Aorta (tissue), 5 donors: ENCODE measurements around the gene PCNX2. TPM values are rescaled to one million over a fixed set of nuclear protein-coding genes. Genes with fewer than 3 reads are reported as not detected.
A peak's percentile ranks its signal among the peaks of the same experiment; 100 is the strongest.

ENCODE experiments used
- ATAC-seq: fragments of 200-7000 bp; cut with Tn5 transposase; one replicate; pipeline ENCODE4 v1.9.1; 2022; ENCODE audit warnings: moderate library complexity; ENCODE audit not compliant: low FRiP score
- DNase-seq, 2 donors: peaks; one replicate each; pipeline ENCODE4 v3.0.0-alpha.2; 2020
- H3K27ac ChIP-seq, 2 donors: one replicate each; pipeline ENCODE4 v1.5.1; 2013; ENCODE audit warnings: low read length in 2 of 2, mild to moderate bottlenecking in 2 of 2, moderate library complexity in 2 of 2, control low read depth in 1 of 2, inconsistent platforms in 1 of 2, low read depth in 1 of 2
- H3K27me3 ChIP-seq, 2 donors: one replicate each; pipeline ENCODE4 v1.6.1; 2013; ENCODE audit warnings: control low read depth in 1 of 2, low read length in 1 of 2, mild to moderate bottlenecking in 1 of 2, moderate library complexity in 1 of 2; ENCODE audit not compliant: insufficient read depth in 2 of 2, control insufficient read depth in 1 of 2
- H3K36me3 ChIP-seq, 2 donors: one replicate each; pipeline ENCODE4 v1.6.1; 2013; ENCODE audit warnings: control low read depth in 1 of 2, low read length in 1 of 2, mild to moderate bottlenecking in 1 of 2; ENCODE audit not compliant: insufficient read depth in 2 of 2, control insufficient read depth in 1 of 2
- H3K4me1 ChIP-seq, 2 donors: one replicate each; pipeline ENCODE4 v1.6.1; 2013; ENCODE audit warnings: low read length in 2 of 2, control low read depth in 1 of 2, mild to moderate bottlenecking in 1 of 2, moderate library complexity in 1 of 2; ENCODE audit not compliant: insufficient read depth in 2 of 2, control insufficient read depth in 1 of 2
- H3K4me3 ChIP-seq, 2 donors: one replicate each; pipeline ENCODE4 v1.5.1; 2013; ENCODE audit warnings: low read length in 2 of 2, control low read depth in 1 of 2, mild to moderate bottlenecking in 1 of 2
- H3K9me3 ChIP-seq: one replicate; pipeline ENCODE4 v1.6.1; 2013; ENCODE audit warnings: mild to moderate bottlenecking, low read length; ENCODE audit not compliant: control insufficient read depth
- WGBS, 2 donors: extraction: QIAGEN DNeasy Blood & Tissue Kit; methylation state at CpG; one replicate each; pipeline ENCODE4 v1.1.7; 2013; 5-methylcytosine and 5-hydroxymethylcytosine counted together
- intact Hi-C, 2 donors: fragments of 100-400 bp; cut with DNase I; formaldehyde crosslinking; loops; one replicate each; pipeline versions ENCODE4 v1.14.2 to v1.15.0; 2022
- polyA plus RNA-seq, 2 donors: library from polyadenylated mRNA; stranded (reverse); fragments of 200-250 nt; gene quantifications; one replicate each; pipeline ENCODE4 v1.2.3, GENCODE V29; 2013
- total RNA-seq, 2 donors: library from RNA; stranded (reverse); fragmentation: NEBNext Ultra II Directional; extraction: Animal tissue kit (Norgen Biotek cat#: 25700); gene quantifications; one replicate each; pipeline ENCODE4 v1.2.1, GENCODE V29; 2021
- donor health status: healthy with polysubstance abuse.
- donor health status: Bipolar disorder and iron deficiency.
- donor health status: DM: no; HTN: no; CAD: no.
- donor health status: DM: no; HTN: no; CAD: no.
- donor health status: DM: yes; HTN: yes; CAD: no.

The PCNX2 gene
- total and polyA plus RNA-seq, 4 donors, result 0.38 to 27.2 (median 20.1) TPM

DNA sequence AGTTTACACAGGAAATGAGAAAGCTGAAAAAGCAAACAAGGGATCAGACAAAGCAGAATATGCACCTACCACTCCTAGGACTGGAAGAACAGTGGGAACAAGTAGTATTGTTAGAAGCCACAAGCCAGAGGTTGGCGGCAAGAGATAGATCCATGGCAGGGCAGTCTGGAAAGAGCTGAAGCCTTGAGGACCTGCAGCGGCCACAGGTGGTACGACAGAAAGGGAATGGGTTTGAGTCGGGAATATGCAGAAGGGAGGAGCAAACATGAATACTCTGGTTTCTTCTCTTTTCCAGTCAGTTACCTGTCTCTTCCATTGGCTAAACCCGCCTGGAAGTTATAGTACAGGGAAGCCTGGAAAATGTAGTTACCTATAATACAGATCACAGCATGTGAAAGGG, 3.9 kb upstream of the PCNX2 start:
- H3K4me1 ChIP-seq, result no peaks in the 10 kb centered on the region
- H3K27ac ChIP-seq, result no peak overlapping the region
- H3K27me3 ChIP-seq, result no peaks in the 10 kb centered on the region
- H3K4me3 ChIP-seq, result no peak overlapping the region
- DNase-seq (no peak), ATAC-seq (no peak)
- H3K9me3 ChIP-seq, result peaks cover 2% of the 10 kb centered on the region
- no peaks in the 10 kb centered on the region for H3K36me3 ChIP-seq
- intact Hi-C loops, result no loop called here
- WGBS, 2 donors, result 81 to 84% methylated on average over 5 of the region's 5 CpGs

DNA sequence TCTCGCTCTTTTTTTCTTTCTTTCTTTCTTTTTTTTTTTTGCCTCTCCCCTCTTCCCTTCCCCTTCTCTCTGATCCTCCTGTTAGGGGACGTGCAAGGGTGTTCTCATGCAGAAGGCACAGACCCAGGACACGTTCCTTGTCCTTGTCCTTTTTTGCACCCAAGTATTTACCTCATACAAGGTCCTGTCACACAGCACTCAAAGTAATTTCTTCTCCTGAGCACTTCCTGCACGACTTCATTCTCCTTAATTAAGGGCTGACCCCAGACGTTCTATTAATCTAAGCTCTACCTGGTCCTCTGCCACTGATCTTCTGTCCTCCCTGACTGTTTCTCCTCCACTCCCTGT, 424 bp upstream of the PCNX2 start:
- no peaks in the 10 kb centered on the region for H3K4me1 ChIP-seq
- ATAC-seq (no peak), DNase-seq (no peak)
- no peaks in the 10 kb centered on the region for H3K27me3 ChIP-seq
- no peak overlapping the region for H3K27ac ChIP-seq
- peaks cover 2% of the 10 kb centered on the region for H3K9me3 ChIP-seq
- WGBS, 2 donors, result 4% methylated on average over 5 of the region's 5 CpGs
- peak overlapping the region in 1 of 2 donors; percentile 76 for H3K4me3 ChIP-seq
- H3K36me3 ChIP-seq, result no peaks in the 10 kb centered on the region
- intact Hi-C loops, result no loop called here

DNA sequence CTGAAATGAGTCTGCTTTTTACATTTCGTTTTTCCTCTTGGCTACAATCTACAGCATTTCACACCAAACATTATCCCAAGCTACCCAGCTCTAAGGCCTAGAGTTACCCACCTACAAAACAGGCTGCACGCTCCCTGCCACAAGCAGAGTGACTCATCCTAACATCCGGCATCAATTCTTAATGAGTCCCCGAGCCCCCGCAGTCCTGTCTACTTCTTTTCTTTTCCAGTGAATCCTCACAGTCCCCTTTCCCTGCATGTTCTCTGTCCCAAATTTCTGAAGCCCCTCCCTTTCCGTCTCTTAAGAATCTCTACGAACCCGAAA, 650 bp downstream of the PCNX2 start:
- H3K36me3 ChIP-seq, result no peaks in the 10 kb centered on the region
- no peaks in the 10 kb centered on the region for H3K27me3 ChIP-seq
- peak overlapping the region; percentile 76 to 78 for H3K4me3 ChIP-seq
- H3K4me1 ChIP-seq, result no peaks in the 10 kb centered on the region
- H3K9me3 ChIP-seq, result no peaks in the 10 kb centered on the region
- 7 to 9% methylated on average over 8 of the region's 8 CpGs for WGBS, 2 donors
- intact Hi-C loops, result no loop called here
- no peak overlapping the region for H3K27ac ChIP-seq
- no peak for DNase-seq
- no peak for ATAC-seq

DNA sequence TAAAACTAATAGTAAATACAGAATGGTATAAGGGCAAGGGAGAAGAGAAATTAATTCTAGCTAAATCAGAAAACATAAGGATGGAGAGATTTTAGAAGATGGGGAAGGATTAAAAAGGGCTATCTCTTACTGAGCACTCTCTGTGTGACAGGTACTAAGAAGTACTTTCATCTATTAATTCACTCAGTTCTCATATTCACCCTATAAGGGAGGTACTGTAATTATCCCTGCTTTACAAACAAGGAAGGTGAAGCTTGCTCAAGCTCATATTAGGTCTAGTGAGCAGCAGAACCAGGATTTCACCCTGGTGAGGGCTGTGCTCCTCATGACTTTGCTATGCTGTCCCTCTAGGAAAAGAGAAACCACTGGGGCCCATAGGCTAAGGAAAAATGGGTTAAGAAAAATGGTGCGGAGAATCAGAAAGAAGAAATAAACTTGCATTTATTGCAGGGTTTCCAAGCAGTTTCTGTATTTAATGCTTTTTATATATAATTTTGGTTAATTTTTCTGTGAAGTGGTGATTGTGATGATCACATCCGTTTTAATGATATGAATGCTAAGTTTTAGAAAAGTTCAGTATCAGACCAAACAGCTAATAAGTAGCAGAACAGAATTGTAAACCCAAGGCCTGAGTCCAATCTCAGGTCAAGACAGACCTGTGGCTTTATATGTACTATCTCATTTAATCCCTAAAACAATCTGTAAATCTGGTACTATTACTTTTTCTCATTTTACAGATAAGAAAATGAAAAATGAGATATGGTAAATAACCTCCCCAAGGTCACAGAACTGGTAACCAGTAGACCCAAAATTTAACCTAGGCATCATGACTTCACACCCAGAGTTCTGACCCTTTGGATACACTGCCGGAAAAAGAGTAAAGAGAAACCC, 1.7 kb downstream of the PCNX2 start:
- no peak overlapping the region for H3K4me3 ChIP-seq
- H3K36me3 ChIP-seq, result no peaks in the 10 kb centered on the region
- H3K27me3 ChIP-seq, result no peaks in the 10 kb centered on the region
- no peaks in the 10 kb centered on the region for H3K4me1 ChIP-seq
- intact Hi-C loops, result no loop called here
- 93 to 95% methylated on average over 3 of the region's 3 CpGs for WGBS, 2 donors
- H3K9me3 ChIP-seq, result no peaks in the 10 kb centered on the region
- no peak overlapping the region for H3K27ac ChIP-seq
- no peak for ATAC-seq
- no peak for DNase-seq

DNA sequence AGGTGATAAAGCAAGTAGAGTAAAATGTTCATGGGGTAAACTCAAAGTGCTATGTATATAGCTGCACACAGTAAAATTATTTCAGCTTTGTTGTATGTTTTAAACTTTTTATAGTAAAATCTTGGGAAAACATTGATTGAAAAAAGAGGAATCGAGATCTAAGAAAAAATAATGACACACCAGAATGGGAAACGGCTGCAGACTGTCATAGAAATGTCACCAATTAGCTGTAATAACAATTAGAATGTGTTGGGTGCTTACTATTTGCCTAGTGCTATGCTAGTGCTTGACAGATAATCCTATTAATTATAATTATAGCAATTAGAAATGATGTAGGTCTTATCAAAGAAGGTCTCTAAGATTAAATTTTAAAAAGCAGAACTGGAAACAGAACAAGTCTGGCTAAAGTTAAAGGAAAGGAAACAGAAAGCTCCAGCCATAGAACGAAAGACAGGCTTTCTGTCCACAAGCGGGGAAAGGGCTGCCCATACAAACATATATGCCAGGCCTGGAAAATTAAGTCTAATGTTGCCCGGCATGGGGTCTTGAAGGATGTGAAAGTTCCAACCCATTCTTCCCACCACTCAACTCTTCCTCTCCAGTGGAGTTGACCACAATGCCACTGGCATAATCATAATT, 5.0 kb downstream of the PCNX2 start:
- peaks cover 1% of the 10 kb centered on the region for H3K9me3 ChIP-seq
- H3K4me1 ChIP-seq, result no peaks in the 10 kb centered on the region
- no peak for DNase-seq
- WGBS, 2 donors, result 73 to 79% methylated on average over 5 of the region's 5 CpGs
- ATAC-seq, result no peak
- intact Hi-C loops, result no loop called here
- no peaks in the 10 kb centered on the region for H3K27me3 ChIP-seq
- H3K4me3 ChIP-seq, result no peak overlapping the region
- H3K27ac ChIP-seq, result no peak overlapping the region
- H3K36me3 ChIP-seq, result peaks cover 0 to 2% of the 10 kb centered on the region in 2 donors

DNA sequence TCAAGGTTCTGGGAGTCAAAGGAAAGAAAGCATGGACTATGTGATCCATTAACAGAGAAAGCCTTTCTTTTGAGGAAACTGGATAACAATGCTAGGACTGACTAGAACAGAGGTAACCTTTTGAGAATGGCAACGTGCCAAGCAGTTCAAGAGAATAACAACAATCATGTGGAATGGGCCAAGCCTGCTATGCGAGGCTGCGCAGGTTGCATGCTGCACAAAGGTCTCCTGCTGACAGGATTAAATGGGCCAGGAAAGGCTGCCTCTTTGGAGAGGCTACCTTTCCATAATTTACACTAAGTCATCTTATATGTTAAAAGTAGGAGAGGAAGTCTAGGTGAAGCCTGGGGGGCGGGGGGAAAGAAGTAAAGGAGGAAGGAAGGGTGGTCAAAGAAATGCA, 5.8 kb downstream of the PCNX2 start:
- peaks cover 0 to 2% of the 10 kb centered on the region in 2 donors for H3K36me3 ChIP-seq
- intact Hi-C loops, result no loop called here
- H3K27ac ChIP-seq, result no peak overlapping the region
- H3K27me3 ChIP-seq, result no peaks in the 10 kb centered on the region
- no peaks in the 10 kb centered on the region for H3K4me1 ChIP-seq
- H3K9me3 ChIP-seq, result peaks cover 1% of the 10 kb centered on the region
- WGBS, 2 donors, result 73 to 77% methylated on average over 4 of the region's 4 CpGs
- ATAC-seq, result no peak
- no peak overlapping the region for H3K4me3 ChIP-seq
- DNase-seq, result no peak

DNA sequence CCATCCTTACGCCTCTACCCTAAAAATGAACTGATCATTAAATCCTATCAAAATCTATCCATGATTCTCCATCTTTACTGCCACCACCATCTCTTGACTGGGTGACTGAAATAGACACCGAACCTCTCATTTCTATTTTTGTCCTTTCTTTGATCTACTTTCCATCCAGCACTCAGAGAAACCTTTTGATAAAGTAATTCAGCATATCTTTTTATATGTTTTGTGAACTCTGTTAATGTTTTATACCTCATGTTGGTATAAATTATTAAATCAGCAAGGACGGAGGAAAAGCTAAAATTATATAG, 13.0 kb downstream of the PCNX2 start:
- Histone ChIP-seq H3K27ac (no peak overlapping the region), H3K4me3 (no peak overlapping the region), H3K9me3 (peaks cover 1% of the 10 kb centered on the region), H3K36me3 (peaks cover 0 to under 1% of the 10 kb centered on the region in 2 donors), H3K4me1 (no peaks in the 10 kb centered on the region), H3K27me3 (no peaks in the 10 kb centered on the region)
- no peak for ATAC-seq
- 94 to 98% methylated on average over 3 of the region's 3 CpGs for WGBS, 2 donors
- intact Hi-C loops, result no loop called here
- no peak for DNase-seq

DNA sequence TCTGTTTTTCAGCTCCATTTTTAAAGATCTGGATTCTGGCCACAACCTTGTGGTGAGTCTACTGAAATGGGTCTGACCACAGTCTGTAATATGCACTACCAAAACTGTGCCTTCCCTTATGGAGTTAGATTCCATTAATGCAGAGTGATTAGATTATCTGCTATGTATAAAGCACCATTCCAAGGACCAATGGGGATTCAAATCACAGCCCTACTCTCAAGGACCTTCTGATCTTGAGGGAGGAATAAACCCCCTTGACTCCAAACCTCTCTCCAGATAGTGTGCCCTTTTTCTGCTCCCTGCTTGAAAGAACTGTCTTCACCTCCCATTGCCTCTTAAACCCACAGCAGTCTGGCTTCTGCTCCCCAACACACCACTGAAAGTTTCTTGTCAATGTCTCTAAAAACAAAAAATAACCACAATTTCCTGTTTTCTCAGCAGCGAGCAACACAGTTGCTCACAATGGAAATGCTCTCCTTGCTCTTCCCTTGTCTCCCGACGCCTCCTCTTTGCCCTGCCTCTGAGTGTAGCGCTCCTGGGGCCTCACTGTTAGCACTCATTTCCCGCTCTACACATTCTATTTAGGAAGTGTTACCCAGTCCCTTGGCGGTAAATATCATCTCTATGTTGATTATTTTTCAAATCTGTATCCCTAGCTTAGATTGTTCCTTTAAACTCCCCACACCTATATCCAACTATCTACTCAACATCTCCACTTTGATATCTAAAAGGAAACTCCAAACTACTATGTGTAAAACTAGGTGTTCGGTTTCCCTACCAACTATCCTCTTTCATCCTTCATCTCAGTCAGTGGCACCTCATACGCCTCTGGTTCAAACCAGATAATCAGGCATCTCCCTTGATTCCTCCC, 13.6 kb downstream of the PCNX2 start:
- Histone ChIP-seq H3K36me3 (no peaks in the 10 kb centered on the region), H3K27me3 (no peaks in the 10 kb centered on the region), H3K4me1 (no peaks in the 10 kb centered on the region), H3K9me3 (peaks cover 1% of the 10 kb centered on the region), H3K4me3 (no peak overlapping the region), H3K27ac (no peak overlapping the region)
- ATAC-seq (no peak), DNase-seq (no peak)
- intact Hi-C loops, result no loop called here
- 89% methylated on average over 8 of the region's 8 CpGs for WGBS, 2 donors
